VCaP (cell line): Measurements from ENCODE around the gene CD37.

Source experiments
- H3K27ac ChIP-seq: fragments of 450-650 bp; 2 replicates; pipeline ENCODE4 v1.5.1; 2017
- TF ChIP-seq, protein P1 (sequence below): fragments of 450-650 bp; conservative IDR thresholded peaks from 2 replicates; pipeline ENCODE4 v1.5.1; 2017; ENCODE audit warnings: mild to moderate bottlenecking, moderate library complexity

Gene CD37

DNA sequence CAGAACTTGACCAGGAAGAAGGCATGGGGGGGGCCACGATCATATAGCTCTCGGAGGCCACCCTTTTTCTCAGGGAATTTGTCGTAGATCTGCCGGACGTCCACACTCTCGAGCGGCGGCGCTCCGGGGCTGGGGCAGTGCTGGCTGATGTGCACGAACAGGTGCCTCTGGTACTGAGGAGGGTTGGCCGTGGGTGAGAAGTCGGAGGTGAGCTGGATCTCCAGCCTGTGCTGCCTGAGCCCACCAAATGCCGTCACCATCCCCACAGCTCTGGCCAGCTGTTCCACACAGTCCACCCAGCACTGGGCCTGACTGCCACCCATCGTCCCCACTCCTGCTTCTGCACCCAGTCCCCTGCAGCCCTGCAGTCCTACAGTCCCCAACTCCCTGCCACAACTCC is 12.0 kb downstream of the CD37 start:
- no peak overlapping the region for H3K27ac ChIP-seq
- TF ChIP-seq, protein P1, sequence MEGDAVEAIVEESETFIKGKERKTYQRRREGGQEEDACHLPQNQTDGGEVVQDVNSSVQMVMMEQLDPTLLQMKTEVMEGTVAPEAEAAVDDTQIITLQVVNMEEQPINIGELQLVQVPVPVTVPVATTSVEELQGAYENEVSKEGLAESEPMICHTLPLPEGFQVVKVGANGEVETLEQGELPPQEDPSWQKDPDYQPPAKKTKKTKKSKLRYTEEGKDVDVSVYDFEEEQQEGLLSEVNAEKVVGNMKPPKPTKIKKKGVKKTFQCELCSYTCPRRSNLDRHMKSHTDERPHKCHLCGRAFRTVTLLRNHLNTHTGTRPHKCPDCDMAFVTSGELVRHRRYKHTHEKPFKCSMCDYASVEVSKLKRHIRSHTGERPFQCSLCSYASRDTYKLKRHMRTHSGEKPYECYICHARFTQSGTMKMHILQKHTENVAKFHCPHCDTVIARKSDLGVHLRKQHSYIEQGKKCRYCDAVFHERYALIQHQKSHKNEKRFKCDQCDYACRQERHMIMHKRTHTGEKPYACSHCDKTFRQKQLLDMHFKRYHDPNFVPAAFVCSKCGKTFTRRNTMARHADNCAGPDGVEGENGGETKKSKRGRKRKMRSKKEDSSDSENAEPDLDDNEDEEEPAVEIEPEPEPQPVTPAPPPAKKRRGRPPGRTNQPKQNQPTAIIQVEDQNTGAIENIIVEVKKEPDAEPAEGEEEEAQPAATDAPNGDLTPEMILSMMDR = no peak

DNA sequence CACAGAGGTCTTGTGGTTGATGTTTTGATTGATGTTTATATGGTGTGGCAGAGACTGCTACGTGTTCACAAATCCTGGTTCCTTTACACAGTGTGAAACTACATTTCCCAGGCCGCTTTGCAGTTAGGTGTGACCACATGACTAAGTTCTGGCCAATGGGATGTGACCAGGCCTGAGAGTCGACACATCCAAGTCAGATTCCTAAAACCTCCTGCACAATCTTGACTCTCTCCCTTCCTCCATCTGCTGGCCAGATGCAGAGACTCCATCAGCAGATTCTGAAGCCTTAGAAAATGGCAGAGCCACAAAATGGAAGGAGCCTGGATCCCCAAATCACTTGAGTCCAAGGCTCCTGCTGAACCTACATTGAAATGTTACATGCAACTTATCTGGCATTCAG is 12.6 kb downstream of the CD37 start:
- H3K27ac ChIP-seq = no peak overlapping the region
- TF ChIP-seq, protein P1 = no peak; the same call in 1 of the 2 replicates

DNA sequence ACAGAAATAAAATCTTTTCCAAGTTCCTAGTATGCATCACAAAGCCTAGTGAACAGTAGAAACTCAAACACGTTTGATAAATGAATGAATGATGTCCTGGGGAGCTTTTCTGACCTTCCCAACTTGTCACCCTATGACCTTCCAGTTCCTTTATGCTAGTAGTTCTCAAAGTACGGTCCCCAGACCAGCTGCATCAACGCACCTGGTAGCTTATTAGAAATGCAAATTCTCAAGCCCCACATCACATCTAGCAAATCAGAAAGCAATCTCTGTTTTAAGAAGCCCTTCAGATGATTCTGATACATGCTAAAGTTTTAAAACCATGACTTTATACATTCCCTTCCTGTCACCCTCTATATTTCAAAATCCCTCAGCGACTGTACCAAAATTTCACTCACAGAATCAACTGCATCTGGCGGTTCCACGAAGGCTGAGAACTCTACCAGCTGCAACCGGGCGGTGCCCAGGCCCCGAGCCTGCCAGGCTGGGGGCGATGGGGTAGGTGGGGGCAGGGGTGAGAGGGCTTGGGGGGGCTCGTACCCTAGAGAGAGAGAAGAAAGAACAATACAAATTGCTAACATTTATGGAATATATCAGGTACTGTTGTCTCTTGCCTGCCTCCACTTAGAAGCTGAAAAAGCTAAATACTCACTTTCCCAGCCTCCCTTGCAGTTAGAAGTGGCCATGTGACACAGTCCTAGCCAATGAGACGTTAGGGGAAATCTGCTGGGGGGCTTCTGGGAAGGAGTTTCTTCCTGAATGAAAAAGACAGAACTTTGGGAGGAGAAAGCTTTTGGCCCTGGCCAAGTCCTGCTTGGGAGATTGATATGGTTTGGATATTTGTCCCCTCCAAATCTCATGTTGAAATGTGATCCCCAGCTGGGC is 13.3 kb downstream of the CD37 start:
- TF ChIP-seq, protein P1 = no peak
- no peak overlapping the region for H3K27ac ChIP-seq

DNA sequence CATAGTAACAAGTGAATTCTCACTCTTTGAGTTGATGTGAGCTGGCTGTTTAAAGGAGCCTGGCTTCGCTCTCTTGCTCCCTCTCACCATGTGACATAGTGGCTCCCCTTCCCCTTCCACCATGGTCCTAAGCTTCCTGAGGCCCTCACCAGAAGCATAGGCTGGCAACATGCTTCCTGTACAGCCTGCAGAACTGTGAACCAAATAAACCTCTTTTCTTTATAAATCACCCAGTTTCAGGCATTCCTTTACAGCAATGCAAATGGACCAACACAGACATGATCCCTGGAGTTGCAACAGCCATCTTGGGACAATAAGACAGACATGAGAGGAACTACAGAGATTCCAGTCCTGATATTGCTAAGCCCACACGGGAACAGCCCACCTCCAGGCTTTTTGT is 14.4 kb downstream of the CD37 start:
- TF ChIP-seq, protein P1 = no peak

DNA sequence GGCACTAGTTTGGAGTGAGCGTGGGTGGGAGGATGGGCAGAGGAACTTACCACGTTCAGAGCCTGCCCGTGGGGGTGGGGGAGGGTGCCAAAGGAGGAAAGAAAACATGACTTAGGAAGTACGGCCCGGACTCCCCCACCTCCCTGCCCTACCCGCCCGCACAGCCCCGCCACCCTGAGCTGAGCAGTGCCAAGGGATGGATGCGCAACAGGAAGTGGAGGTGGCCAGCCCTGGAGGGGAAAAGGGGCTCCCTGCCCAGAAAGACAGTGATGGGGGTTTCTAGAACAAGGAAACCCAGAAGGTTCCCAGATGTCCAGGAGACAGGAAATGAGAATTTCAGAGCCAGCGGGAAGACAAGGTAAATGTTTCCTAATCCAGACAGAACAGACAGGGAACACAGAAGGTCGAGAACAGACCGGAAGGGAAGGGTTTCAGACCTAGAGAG is 20.7 kb downstream of the CD37 start:
- TF ChIP-seq, protein P1 = no peak

More for the DNA sequence above, 14.4 kb downstream of the CD37 start:
- no peak overlapping the region for H3K27ac ChIP-seq

DNA sequence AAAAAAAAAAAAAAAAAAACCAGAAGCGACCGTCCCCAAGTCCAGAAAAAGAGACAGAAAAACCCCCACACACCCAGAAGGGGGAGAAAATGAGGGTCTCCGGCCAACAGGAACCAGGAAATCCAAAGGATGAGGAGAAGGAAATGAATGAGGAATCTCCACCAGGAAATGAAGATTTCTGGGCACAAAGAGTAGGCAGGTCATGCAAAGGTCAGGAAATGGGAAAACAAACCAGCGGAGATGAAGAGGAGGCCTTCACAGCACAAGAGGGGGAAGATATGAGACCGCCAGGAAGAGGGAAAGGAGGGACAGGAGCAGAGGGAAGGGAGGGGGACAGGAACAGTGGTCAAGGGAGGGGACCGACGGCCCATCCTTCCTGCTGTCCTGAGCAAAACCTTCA is 21.2 kb downstream of the CD37 start:
- H3K27ac ChIP-seq = no peak overlapping the region
- TF ChIP-seq, protein P1 = no peak

More for the DNA sequence above, 20.7 kb downstream of the CD37 start:
- H3K27ac ChIP-seq = no peak overlapping the region

DNA sequence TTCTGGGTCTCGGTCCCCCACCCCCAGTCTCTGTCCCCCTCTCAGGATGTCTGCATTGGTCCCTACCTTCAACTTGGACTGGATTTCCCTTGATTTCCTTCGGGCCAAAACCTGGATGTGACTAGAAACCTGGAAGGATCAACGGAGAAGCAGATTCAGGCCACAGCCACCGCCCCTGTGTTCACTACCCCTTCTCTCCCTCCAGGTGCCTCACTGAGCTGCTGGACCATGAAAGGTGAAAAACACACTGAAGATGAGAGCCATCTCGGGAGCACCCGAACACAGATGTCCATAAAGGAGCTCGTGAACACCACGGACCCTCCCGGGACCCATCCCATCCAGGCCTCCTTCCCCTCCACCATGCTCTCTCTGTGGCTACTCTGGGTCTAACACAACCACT is 22.0 kb downstream of the CD37 start:
- TF ChIP-seq, protein P1 = no peak
- no peak overlapping the region for H3K27ac ChIP-seq
